Endometrial microvascular endothelial cells (primary cell): ENCODE measurements around the gene VGLL4. TPM values are rescaled to one million over a fixed set of nuclear protein-coding genes. Genes with fewer than 3 reads are reported as not detected.
"Not testable (repeated sequence)": the region's sequence is repeated elsewhere in the genome, so short reads cannot be mapped to it uniquely, and the experiment has no call there.

Experiments used
- in situ Hi-C: cut with HindIII; loops from 2 replicates; pipeline ENCODE4 v1.10.0; 2017; ENCODE audit warnings: low sequenced_read_pairs, low pct_unique_long_range_greater_than_20kb; ENCODE audit errors: inconsistent ontology term
- total RNA-seq: library from RNA; depleted of rRNA; stranded (reverse); fragments of >200 nt; gene quantifications from one replicate; pipeline ENCODE4 v1.2.3, GENCODE V29; 2015; ENCODE audit errors: inconsistent ontology term

The VGLL4 gene
- total RNA-seq, 1 donor from 2014 or later, result 14.4 TPM

DNA sequence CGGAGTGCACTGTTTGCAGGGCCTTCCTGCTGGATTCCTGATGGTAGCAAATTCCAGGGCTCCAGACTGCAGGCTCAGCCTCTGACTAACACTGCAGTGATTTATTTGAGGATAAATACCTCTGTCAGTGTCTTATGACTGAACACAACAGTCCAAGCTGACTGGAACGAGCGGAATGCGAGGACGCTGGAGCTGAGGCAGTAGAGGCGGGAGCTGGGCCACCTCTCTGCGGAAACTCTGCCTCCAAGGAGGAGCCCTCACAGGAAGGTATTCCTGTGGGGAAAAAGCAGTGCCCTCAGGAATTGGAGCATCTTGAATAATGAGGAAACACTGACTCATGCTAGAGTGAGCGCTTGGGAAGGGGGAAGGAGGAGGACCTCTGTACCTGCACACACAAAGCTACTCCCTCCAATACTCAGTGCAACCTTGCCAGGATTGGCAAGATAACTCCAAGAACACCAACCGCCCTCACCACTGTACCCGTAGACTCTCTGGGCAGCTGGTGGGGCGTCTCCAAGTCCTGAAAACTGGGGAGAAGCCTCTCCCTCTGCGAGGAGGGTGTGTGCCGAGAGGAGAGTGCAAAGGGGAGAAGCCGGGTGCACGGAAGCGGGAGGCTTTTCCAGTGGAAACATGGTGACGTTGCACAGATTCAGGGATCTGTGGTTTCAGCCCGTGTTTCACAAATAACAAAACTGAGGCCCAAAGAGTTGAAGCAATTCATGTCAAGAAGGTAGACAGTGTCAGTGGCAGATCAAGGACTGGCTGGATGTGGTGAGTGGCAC lies 43.0 kb downstream of the VGLL4 start:
- in situ Hi-C loops, result loop anchor here (5.0 kb wide), 1 partner anchor 37 kb away; no protein-coding TSS in a partner anchor

DNA sequence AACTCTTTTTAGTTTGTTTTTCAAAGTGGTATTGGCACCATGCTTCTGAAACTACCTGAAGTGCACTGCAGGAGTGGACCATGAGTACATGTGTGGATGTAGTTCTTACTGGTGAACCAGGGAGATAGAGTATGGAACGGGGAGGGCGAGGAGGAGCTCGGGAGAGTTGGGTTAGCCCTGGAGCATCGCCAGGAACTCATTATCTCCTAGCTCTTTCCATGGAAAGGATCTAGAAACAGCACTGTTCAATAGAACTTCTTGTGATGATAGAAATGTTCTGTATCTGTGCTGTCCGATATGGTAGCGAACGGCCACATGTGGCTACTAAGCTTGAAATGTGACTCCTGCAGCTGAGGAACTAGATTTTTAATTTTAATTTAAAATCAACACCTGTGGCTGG lies 47.3 kb downstream of the VGLL4 start:
- in situ Hi-C loops, result no loop called here

GRCh38 chr3:11595024-11595423 lies 48.7 kb downstream of the VGLL4 start:
- in situ Hi-C loops, result not testable (repeated sequence)

DNA sequence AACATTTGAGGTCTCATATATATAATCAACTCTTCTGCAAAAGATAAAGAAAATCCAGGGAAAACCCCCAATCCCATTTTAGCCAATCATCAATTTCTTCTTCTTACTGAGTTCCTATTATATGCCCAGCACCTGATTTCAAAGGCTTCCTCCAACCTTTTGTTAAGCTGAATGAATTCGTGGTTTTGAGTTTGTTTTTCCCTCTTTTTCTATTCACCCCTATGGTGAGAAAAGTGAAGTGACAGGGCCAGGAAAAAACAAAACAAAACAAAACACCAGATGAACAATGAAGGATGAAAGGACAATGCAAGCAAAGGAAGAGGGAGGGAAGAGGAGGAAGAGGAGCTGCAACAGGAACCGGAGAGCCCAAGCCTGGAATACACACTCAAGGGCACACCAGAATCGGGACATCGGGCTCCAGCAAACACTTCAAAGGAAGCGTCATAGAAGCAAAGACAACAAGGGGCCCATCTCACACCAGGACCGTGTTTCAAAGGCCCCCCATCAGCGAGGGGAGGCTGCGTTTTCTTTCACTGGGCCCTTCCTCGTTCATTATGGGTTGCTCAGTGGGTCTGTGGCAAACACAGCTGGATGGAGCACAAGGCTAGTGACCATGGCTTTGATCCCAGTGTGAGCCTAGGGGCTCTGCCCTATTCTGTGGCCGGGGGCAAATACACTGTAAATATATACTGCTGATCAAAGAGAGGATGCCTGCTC lies 50.2 kb downstream of the VGLL4 start:
- in situ Hi-C loops, result no loop called here

- in situ Hi-C loops, result no loop called here
These were observed 51.0 kb downstream of the VGLL4 start for GRCh38 chr3:11592445-11593298.

GRCh38 chr3:11591391-11592282 lies 52.1 kb downstream of the VGLL4 start:
- in situ Hi-C loops, result no loop called here

GRCh38 chr3:11591002-11591355 lies 52.7 kb downstream of the VGLL4 start:
- in situ Hi-C loops, result no loop called here

DNA sequence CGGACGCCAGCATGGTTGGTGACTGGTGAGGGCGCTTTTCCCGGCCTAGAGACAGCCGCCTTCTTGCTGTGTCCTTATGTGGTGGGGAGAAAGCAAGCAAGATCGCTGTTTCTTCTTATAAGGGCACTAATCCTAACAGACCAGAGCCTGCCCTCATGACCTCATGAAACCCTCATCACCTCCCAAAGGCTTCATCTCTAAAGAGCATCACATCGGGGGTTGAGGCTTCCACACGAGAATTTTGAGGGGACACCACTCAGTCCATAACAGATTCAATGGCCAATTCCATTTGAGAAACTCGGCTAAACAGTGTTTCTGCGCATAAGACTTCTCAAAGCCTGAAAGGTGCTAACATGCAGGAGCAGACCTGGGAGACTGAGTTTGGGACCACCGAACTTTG lies 54.0 kb downstream of the VGLL4 start:
- in situ Hi-C loops, result no loop called here

DNA sequence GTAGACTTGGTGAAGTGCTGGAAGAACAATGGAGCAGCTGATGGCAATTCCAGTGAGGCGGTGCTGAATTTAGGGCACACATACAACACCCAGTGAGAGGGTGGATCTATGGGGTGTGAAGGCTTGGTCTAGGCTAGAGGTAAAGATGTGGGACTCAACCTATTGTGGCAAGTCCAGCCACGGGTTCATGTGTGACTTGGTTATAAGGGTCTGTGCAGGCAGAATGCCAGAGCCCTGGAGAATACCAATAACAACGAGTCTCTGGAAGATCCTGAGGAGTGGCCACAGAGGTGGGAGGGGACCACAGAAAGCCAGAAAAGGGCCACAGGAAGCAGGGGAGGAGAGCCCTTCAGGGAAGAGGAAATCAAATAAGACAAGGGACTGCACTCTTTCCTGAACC lies 55.0 kb downstream of the VGLL4 start:
- in situ Hi-C loops, result no loop called here

- in situ Hi-C loops, result no loop called here
These were observed 55.4 kb downstream of the VGLL4 start for GRCh38 chr3:11588338-11588737.

GRCh38 chr3:11587766-11588165 lies 55.9 kb downstream of the VGLL4 start:
- in situ Hi-C loops, result no loop called here

DNA sequence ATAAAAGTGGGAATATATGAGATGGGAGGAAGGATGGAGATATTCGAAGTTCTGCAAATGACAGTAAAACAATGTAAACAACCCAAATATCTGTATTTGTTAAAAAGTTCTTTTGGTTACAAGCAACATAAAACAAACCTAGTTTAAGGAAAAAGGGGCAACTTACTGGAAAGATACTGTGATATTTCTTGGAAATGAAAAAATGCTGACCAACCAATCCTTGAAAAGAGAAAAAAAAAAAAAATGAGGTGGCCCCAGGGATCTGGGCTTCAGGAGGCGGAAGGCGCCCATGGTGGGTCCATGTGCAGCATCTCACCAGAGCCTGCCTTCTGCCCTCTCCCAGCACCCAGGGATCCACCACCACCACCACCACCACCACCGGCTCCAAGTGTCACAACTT lies 59.1 kb downstream of the VGLL4 start:
- in situ Hi-C loops, result no loop called here

DNA sequence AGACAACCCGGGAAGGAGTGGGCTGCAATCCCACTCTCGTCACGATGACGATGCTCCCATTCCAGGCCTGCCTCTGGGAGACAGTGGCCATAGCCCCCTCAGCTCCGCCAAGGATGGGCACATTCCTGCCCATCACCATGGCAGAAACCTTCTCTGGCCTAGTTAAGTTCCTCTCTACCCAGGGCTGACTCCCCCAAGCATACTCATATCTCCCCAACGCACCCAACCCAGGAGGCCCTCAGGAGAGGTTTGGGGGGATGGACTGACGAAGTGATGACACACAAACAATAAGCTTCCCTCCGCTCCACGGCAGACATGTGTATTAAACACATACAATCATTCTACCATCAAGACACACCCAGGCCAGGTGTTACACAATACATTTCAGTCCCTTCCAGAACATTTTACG lies 60.1 kb downstream of the VGLL4 start:
- in situ Hi-C loops, result no loop called here

- in situ Hi-C loops, result no loop called here
These were observed 60.5 kb downstream of the VGLL4 start for GRCh38 chr3:11583235-11583634.

DNA sequence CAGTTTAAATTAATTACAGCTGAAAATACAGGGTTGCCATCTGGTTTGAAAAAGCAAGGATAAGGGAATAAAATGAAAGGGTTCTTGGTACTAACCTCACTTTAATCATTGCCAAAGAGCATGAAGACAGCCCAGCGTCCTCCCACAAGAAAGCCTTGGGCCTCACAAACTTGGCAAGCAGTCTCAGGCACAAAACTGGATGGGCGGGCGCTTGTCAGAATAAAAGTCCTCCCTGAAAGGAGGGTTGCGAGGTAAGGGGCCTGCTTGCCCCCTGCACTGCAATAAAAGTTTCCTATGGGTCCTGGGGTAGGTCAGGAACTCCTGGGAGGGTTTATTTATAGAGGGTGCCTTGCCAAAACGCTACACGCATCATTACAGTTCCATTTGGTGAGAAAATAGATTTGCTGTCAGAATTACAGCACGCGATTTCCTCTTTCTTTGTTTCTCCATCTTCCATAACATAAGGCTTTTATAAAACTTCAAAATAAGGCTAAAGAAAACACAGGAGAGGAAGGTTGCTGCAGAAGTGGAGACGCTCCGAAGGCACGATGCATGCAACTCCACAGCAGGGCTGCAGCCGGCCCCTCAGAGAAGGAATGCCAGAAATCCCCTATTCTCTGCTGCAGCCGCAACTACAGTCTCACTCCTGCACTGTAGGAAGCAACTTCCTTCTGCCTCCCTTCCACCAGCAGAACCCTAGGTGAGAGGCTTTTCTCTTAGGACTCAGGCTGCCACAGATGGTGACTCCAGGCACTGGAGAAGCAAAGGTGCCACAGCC lies 61.3 kb downstream of the VGLL4 start:
- in situ Hi-C loops, result no loop called here

DNA sequence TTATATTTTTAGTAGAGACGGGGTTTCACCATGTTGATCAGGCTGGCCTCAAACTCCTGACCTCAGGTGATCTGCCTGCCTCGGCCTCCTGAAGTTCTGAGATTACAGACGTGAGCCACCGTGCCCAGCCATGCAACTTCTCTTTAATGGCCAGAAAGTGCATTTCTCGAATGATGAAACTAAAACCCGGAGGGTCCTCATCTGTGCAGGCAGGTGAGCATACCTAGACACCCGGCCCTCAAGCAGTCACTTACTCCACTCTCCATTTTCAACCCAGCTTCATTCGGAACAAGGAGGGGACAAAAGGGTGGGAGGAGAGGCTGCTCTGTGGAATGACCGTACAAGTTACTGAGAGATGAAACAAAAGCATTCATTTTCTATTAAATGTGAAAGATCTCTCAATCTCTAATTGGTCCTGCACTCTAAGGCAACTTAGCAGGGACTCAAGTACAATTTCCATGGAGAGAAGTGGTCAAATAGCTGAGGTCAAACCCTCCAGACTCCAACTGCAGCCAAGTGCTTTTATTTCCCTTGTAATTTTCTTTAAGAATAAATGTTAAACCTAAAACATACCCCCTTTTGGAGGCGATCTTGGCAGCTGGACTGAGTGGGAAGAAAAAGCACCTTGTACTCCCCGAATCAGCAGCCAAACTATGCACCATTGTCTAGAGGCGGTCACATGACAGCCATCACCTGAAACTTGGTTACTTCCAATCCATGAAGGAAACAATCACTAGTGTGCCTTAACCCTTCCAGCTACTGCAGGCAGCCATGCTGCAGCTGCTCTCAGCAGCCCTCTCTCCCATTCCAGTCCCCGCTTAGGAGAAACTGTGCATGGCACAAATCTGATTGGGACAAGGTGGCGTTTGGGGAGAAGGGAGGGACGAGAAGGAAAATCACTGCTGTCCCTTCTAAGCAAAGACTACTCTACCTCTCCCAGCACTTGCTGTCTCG lies 62.2 kb downstream of the VGLL4 start:
- in situ Hi-C loops, result no loop called here

DNA sequence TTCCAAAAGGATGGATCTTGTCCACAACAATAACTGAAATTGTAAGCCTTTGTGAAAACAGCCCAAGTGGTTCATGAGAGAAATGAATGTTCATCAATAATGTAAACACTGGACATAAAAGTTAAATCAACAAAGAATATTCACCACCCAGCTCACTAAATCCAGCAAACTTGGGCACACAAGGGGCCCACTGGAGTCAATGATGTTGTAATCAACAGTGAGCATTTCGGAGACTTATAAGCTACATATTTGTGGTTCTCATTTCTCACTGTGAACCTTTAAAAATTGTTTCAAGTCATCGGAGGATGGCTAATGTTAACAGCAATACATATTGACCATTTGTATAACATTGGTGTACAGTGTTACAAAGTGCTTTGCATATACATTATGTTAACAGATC lies 63.1 kb downstream of the VGLL4 start:
- in situ Hi-C loops, result no loop called here
